Astrocyte (in vitro differentiated cells and primary cell): Measurements from ENCODE around the gene BCL2A1. TPM values are rescaled to one million over a fixed set of nuclear protein-coding genes. Genes with fewer than 3 reads are reported as not detected.

Source experiments
- DNase-seq: peaks from one replicate; pipeline ENCODE4 v3.0.0-alpha.2; 2010; ENCODE audit warnings: low read depth
- FAIRE-seq: peaks from 2 replicates; lab custom pipeline; 2011; peaks lifted over from hg19 to GRCh38; lab: Jason Lieb, UNC
- H2AFZ ChIP-seq: 2 replicates; pipeline ENCODE4 v1.6.0; 2012; ENCODE audit warnings: low read depth, low read length, inconsistent platforms
- H3K27ac ChIP-seq: 2 replicates; pipeline ENCODE4 v1.5.1; 2011; ENCODE audit warnings: low read depth, low read length, inconsistent platforms
- H3K27me3 ChIP-seq: 2 replicates; pipeline ENCODE4 v1.6.0; 2011; ENCODE audit warnings: low read length, inconsistent platforms; ENCODE audit not compliant: insufficient read depth
- H3K36me3 ChIP-seq: 2 replicates; pipeline ENCODE4 v1.5.1; 2011; ENCODE audit warnings: low read length, inconsistent platforms; ENCODE audit not compliant: insufficient read depth
- H3K4me1 ChIP-seq: 2 replicates; pipeline ENCODE4 v1.5.1; 2011; ENCODE audit warnings: low read length, inconsistent platforms; ENCODE audit not compliant: insufficient read depth
- H3K4me2 ChIP-seq: 2 replicates; pipeline ENCODE4 v1.6.0; 2012; ENCODE audit warnings: low read length, inconsistent platforms
- H3K4me3 ChIP-seq: 2 replicates; pipeline ENCODE4 v1.5.1; 2011; ENCODE audit warnings: low read depth, mild to moderate bottlenecking, low read length, inconsistent platforms; ENCODE audit not compliant: insufficient read depth
- H3K79me2 ChIP-seq: 2 replicates; pipeline ENCODE4 v1.6.0; 2012; ENCODE audit warnings: mild to moderate bottlenecking, low read length, inconsistent platforms; ENCODE audit not compliant: insufficient read depth
- H3K9ac ChIP-seq: 2 replicates; pipeline ENCODE4 v1.6.0; 2012; ENCODE audit warnings: mild to moderate bottlenecking, low read length, inconsistent platforms
- H3K9me3 ChIP-seq: 2 replicates; pipeline ENCODE4 v1.5.1; 2012; ENCODE audit warnings: low read depth, mild to moderate bottlenecking, low read length, inconsistent platforms; ENCODE audit not compliant: insufficient read depth
- H4K20me1 ChIP-seq: 2 replicates; pipeline ENCODE4 v1.6.0; 2012; ENCODE audit warnings: low read length, inconsistent platforms; ENCODE audit not compliant: insufficient read depth
- H3K27ac Mint-ChIP-seq: one replicate; pipeline ENCODE4 v1.8.0; 2021; ENCODE audit warnings: mild to moderate bottlenecking, mixed read lengths; ENCODE audit not compliant: unreplicated experiment
- H3K27me3 Mint-ChIP-seq: one replicate; pipeline ENCODE4 v1.8.0; 2021; ENCODE audit warnings: low read depth, mixed read lengths; ENCODE audit not compliant: unreplicated experiment
- H3K36me3 Mint-ChIP-seq: one replicate; pipeline ENCODE4 v1.8.0; 2021; ENCODE audit warnings: low read depth, mixed read lengths; ENCODE audit not compliant: unreplicated experiment
- H3K4me1 Mint-ChIP-seq: one replicate; pipeline ENCODE4 v1.8.0; 2021; ENCODE audit warnings: low read depth, mixed read lengths; ENCODE audit not compliant: unreplicated experiment
- H3K4me3 Mint-ChIP-seq: one replicate; pipeline ENCODE4 v1.8.0; 2021; ENCODE audit warnings: mild to moderate bottlenecking, moderate library complexity, mixed read lengths; ENCODE audit not compliant: unreplicated experiment
- H3K9me3 Mint-ChIP-seq: one replicate; pipeline ENCODE4 v1.8.0; 2021; ENCODE audit warnings: mild to moderate bottlenecking, mixed read lengths; ENCODE audit not compliant: unreplicated experiment
- EZH2 ChIP-seq: IDR thresholded peaks from 2 replicates; pipeline ENCODE4 v1.6.1; 2012; ENCODE audit warnings: mild to moderate bottlenecking, low read length, inconsistent platforms; ENCODE audit not compliant: insufficient read depth
- total RNA-seq: library from RNA; stranded (reverse); gene quantifications from 2 replicates; pipeline ENCODE4 v1.2.1, GENCODE V29; 2021
- TF ChIP-seq, protein P1 (sequence below): IDR thresholded peaks from 2 replicates; pipeline ENCODE4 v1.5.1; 2011; ENCODE audit warnings: low read depth, mild to moderate bottlenecking, inconsistent platforms, low read length, moderate library complexity; ENCODE audit not compliant: insufficient read depth

BCL2A1 gene
- total RNA-seq, 1 donor from 2014 or later = not detected

DNA sequence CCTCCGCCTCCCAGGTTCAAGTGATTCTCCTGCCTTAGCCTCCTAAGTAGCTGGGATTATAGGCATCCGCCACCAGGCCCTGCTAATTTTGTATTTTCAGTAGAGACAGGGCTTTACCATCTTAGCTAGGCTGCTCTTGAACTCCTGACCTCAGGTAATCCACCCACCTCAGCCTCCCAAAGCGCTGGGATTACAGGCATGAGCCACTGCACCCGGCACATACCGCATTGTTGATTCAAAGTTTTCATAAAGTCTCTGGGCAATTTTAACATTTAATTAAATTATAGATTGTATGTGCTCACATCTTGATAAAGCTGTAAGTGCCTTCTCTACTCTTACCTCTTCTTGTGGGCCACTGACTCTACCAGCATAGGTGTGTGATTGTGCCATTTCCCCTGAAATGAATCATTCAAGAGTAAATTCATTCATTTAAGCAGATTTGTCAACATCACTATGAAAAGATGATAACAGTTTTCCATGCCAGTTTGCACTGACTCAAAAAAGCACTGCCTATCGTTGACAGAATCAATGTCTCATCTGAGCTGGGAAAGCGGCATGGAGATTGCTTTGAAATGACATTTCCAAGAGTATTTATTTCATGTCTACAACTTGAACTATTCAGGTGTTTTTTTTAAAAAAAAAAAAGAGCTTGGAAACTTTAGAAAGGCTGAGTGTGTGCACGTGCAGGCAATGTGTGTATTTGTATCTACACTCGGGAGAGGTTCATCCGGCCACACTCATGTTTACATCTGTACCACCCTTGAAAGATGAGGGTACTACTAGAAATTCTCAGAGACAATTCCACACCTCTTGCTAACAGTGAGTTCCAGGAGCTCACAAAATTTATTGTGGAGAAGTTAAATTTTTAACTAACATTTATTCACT is 3.5 kb downstream of the BCL2A1 start:
- no peak overlapping the region for H3K9ac ChIP-seq
- Mint-ChIP-seq H3K9me3 (no peaks in the 10 kb centered on the region), H3K27me3 (no peaks in the 10 kb centered on the region), H3K4me3 (no peak overlapping the region), H3K4me1 (peaks cover 11% of the 10 kb centered on the region), H3K36me3 (no peaks in the 10 kb centered on the region), H3K27ac (no peak overlapping the region)
- H2AFZ ChIP-seq = no peak overlapping the region
- no peaks in the 10 kb centered on the region for H3K79me2 ChIP-seq
- H4K20me1 ChIP-seq = no peaks in the 10 kb centered on the region
- TF ChIP-seq EZH2 = no peak
- TF ChIP-seq, protein P1, sequence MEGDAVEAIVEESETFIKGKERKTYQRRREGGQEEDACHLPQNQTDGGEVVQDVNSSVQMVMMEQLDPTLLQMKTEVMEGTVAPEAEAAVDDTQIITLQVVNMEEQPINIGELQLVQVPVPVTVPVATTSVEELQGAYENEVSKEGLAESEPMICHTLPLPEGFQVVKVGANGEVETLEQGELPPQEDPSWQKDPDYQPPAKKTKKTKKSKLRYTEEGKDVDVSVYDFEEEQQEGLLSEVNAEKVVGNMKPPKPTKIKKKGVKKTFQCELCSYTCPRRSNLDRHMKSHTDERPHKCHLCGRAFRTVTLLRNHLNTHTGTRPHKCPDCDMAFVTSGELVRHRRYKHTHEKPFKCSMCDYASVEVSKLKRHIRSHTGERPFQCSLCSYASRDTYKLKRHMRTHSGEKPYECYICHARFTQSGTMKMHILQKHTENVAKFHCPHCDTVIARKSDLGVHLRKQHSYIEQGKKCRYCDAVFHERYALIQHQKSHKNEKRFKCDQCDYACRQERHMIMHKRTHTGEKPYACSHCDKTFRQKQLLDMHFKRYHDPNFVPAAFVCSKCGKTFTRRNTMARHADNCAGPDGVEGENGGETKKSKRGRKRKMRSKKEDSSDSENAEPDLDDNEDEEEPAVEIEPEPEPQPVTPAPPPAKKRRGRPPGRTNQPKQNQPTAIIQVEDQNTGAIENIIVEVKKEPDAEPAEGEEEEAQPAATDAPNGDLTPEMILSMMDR = no peak
- no peak overlapping the region for H3K27ac ChIP-seq
- peak; percentile 16 for DNase-seq
- H3K4me2 ChIP-seq = no peak overlapping the region
- no peaks in the 10 kb centered on the region for H3K9me3 ChIP-seq
- no peaks in the 10 kb centered on the region for H3K36me3 ChIP-seq
- no peak for FAIRE-seq
- peaks cover 6% of the 10 kb centered on the region for H3K4me1 ChIP-seq
- H3K4me3 ChIP-seq = no peak overlapping the region
- no peaks in the 10 kb centered on the region for H3K27me3 ChIP-seq

DNA sequence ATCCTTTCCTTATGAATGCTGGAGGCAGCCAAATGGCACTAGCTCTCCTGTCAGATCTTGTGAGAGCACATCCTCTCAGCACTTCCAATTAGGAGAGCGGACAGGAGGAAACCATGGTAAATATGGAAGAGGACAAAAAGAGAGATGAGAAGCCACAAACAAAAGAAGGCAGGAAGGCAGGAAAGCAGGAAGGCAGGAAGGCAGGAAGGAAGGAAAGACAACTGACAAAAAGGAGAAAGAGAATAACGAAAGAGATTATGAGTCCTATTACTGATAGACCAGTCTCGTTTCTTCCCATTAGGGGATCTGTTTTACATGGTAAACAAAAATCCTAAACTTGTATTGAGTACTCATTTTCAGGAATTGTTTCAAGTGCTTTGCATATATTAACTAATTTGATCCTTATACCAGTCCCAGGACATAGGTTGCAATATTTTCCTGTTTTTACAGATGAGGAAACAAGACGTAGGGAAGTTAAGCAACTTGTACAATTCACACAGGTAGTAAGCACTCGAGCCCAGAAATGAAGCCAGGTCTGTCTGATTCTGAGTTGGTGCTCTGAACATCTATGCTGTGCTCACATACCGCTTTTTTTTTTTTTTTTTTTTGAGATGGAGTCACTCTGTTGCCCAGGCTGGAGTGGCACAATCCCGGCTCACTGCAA is 4.2 kb downstream of the BCL2A1 start:
- Histone ChIP-seq H3K4me3 (no peak overlapping the region), H3K27ac (no peak overlapping the region), H4K20me1 (no peaks in the 10 kb centered on the region), H3K9me3 (no peaks in the 10 kb centered on the region), H2AFZ (no peak overlapping the region), H3K79me2 (no peaks in the 10 kb centered on the region), H3K4me1 (peaks cover 6% of the 10 kb centered on the region), H3K36me3 (no peaks in the 10 kb centered on the region), H3K27me3 (no peaks in the 10 kb centered on the region), H3K9ac (no peak overlapping the region), H3K4me2 (no peak overlapping the region)
- TF ChIP-seq, protein P1 = no peak
- no peak for TF ChIP-seq EZH2
- H3K36me3 Mint-ChIP-seq = no peaks in the 10 kb centered on the region
- H3K4me1 Mint-ChIP-seq = peaks cover 11% of the 10 kb centered on the region
- FAIRE-seq = no peak
- H3K27ac Mint-ChIP-seq = no peak overlapping the region
- no peak overlapping the region for H3K4me3 Mint-ChIP-seq
- H3K9me3 Mint-ChIP-seq = no peaks in the 10 kb centered on the region
- no peaks in the 10 kb centered on the region for H3K27me3 Mint-ChIP-seq
- DNase-seq = no peak
